NCI-H146 treated with DMSO at 0.1 percent for 48 hours (cell line): ENCODE results near the gene NGFR.
"Not testable (repeated sequence)": the region's sequence is repeated elsewhere in the genome, so short reads cannot be mapped to it uniquely, and the experiment has no call there.

Experiments used
- DNase-seq: peaks from one replicate; lab custom pipeline; 2025; ENCODE audit not compliant: unreplicated experiment; lab: John Stamatoyannopoulos, UW

NGFR gene

DNA sequence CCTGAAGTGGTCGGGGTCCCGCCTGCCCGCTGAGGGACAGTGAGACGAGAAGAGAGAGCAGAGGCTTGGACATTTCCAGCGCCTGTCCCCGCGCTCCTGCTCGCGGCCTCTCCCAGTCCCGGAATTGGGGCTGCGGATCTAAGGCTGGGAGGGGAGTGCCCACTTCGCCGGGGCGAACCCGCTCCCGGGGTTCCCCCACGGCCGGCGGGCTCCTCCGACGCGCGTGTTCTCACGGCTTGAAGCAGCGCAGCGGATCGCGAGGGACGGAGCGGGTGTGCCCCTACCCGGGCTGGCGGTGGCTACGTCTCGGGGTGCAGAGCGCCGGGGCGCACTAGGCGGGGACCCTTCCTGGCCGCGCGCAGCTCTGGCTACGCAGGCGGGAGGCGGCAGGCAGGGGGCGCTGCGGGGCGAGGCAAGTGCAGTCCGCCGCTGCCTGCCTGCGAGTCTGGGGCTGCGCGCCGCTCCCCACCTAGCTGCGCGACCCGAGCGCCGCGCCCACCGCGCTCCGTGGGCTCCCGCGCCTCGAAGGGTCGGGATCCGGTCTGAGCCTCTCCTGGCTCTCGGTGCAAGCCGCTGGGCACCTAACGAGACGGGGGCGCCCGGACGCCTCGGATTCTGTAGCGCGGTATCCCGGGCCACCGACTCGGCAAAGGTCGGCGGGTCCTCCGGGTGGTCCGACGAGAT is 1.2 kb downstream of the NGFR start:
- DNase-seq = no peak

DNA sequence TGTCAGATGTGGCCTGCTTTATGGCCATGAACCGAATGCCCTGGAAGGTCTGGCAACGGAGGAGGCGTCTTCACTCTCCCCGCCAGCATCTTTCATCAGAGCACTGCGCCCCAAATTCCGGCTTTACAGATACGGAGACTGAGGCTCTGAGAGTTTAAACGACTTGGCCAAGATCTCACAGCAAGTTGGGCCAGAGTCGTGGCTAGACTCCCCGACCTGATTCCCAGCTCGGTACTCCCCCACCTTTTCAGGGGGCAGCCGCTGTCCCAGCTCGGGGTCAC is 1.7 kb downstream of the NGFR start:
- DNase-seq = no peak

DNA sequence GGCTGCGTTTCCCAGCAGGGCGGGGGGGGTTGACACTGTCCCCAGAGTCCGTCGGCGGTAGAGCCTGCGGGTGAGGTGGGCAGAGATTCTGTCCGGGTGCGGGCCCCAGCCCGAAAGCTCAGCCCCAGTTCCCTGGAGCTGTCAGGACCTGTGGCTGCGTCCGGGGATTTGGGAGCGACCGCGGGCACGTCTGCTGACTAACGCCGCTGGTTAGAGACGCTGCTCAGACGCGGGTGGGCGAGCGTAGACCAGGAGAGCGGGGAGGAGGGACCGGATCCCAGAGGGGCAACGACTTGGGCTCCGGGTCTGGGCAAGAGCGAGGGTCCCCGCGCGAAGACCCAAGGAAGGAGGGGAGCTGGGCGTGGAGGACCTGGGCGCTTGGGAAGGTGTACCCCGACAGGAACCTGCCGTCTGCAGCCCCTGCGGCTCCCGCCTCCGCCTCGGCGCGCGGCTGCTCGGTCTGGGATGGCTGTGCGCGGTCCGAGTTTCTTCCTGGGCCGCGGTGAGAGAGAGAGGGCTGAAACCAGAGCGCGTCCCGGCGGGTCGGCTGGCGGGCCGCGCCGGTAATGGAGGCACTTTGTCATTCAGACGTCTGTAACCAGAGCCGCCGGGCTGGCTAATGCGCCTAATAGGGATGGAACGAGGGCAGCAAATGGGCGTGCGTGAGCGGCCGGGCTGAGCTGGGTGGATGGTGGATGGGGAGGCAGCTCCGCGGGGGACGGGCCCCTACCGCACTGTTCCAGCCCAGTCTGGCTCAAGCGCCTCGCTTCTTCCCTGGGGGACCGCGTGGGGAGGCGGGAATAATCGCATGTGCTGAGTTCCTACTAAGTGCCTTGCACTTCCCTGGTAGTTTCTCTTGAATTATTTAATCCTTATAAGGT is 2.3 kb downstream of the NGFR start:
- peak; percentile 7 for DNase-seq

DNA sequence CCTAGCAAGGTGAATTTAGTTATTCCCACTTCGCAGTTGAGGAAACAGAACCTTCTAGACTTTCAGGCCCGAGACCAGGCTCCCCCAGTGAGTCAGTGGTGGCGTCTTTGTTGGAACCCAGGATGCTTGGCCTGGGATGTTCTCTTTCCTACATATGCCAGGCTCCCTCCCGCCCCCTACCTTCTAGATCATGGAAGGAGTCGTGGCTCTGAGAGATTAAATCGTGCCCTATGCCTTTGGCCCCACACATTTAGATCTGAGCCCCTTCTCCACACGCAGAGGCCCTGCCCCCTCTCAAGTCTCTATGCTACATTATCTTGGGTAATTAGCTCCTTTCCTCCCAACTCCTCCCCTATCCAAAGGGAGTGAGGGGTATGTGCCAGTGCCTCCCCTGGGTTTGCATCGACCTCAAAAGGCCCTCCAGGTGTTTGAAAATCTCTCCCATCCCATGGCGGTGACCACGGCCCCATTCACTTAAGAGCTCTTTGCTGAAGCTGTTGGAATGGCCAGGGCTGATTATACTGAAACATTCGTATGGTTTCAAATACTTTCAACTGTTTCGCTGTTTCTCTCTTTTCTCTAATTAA is 3.0 kb downstream of the NGFR start:
- DNase-seq = no peak

DNA sequence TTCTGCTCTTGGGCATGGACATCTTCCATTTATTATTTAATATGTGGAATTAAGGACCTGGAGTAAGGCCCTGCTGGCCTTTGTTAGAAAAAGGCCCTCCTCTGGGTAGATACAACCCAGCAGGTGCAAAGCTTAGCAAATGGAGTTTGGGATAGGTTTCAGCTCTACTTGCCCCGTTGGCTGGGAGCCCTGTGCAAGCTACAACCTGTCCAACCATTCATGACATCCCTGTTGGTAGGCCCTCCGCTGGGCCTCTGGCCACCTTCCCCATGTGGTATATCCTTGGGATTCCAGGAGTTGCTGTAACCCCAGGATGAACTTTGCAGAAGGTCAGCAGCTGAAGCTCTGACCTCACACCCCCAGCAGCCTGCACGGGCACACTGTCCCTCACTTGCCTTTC is 6.4 kb downstream of the NGFR start:
- no peak for DNase-seq

DNA sequence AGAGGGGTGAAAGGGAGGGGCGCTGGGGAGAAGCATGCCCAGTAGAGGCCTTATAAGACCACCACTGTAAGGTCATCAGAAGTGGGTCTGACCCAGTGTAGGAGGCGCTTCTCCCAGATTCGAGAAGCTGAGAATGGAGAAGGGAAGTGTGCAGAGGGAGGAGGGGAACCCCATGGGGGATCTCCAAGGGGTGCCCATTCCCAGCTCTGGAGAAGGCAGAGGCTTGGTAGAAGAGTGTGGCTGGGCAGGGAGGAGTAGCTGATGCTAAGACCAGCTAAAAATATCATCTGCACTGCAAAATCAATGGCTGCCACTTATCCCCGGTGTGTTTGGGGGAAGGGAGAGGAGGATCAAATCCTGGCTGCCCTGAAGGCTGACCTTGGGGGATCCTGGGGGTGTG is 7.2 kb downstream of the NGFR start:
- no peak for DNase-seq

DNA sequence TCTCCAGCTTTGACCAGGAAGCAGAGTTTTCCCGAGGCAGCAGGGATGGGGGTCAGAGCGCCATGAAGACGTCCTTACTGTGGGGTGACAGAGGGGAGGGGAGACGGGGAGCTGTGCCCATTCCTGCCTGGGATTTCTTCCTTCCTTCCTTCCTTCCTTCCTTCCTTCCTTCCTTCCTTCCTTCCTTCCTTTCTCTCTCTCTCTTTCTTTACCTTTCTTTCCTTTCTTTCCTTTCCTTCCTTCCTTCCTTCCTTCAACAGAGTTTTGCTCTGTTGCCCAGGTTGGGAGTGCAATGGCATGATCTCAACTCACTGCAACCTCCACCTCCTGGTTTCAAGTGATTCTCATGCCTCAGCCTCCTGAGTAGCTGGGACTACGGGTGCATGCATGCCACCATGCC is 7.6 kb downstream of the NGFR start:
- not testable (repeated sequence) for DNase-seq

DNA sequence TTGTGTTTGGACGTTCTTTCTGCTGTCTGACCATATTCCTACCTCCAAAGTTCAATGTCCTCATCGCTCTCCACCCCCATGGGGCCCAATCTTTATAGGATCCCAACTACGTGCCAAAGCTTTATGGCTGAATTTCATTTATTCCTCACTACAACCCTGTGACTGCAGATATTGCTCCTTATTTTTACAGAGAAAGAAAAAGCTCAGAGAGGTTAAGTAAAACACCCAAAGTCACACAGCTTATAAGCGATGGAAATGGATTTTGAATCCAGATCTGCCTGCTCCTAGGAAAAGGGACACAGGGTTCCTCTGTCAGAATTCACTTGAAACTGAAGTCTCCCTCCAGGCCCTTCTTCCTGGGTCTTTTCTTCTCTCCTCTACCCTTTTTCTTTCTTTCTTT is 9.3 kb downstream of the NGFR start:
- no peak for DNase-seq

DNA sequence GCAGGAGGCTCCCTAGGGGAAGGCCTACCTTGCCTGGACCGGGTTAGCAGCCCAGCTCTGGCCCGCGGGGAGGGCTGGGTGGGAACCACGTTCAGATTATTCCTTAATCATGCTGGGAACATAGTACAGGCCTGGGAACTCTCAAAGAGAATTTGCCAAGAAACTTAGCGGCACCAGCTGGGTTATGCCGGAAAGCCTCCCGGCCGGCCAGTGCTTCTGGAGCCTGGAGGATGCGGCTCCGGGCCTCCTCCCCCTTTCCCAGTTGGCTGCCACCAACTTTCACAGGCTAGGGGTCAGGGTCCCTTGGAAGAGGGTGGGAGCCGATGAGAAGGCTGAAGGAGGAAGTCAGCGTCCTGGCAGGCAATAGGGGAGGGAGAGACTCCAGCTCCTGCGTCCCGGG is 10.8 kb downstream of the NGFR start:
- DNase-seq = no peak

DNA sequence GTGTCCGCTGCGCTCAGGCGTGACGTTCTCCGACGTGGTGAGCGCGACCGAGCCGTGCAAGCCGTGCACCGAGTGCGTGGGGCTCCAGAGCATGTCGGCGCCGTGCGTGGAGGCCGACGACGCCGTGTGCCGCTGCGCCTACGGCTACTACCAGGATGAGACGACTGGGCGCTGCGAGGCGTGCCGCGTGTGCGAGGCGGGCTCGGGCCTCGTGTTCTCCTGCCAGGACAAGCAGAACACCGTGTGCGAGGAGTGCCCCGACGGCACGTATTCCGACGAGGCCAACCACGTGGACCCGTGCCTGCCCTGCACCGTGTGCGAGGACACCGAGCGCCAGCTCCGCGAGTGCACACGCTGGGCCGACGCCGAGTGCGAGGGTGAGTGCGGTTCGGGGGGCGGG is 11.2 kb downstream of the NGFR start:
- no peak for DNase-seq

DNA sequence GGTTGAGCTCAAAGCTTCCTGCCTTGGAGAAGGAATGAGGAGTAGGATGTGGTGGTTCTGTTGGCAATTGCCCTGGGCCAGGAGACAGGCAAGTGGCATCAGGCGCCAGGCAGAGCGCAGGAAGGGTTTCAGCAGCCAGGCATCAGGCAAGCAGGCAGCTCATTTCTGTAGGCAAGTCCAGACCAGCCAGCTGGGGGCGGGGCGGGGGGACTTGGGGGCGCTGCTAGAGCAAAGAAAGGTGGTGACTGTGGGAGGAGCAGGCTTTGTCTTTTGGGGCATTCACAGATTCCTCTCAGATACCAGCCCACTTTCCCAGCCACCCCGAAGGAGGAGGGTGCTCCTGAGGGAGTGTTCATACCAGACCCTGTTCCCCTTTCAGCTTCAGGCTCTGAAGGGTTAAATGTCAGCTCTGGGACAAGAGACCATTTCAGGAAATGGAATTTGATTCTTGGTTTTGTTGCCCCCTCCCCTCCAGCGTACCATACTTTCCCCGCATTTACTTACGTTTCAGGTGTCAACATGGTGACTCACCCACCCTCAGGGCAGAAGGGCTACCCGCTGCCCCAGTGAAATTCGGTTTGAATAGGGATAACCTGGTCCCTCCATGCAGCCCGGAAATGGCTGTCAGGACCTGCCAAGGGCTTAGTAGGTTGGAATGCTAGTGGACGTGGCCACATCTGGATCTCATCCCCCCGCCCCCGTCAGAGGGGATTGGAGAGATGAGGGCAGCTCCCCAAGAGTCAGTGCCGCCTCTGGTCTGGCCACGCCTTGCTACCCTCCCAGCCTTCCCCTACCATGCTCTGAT is 13.2 kb downstream of the NGFR start:
- peak; percentile 46 for DNase-seq

DNA sequence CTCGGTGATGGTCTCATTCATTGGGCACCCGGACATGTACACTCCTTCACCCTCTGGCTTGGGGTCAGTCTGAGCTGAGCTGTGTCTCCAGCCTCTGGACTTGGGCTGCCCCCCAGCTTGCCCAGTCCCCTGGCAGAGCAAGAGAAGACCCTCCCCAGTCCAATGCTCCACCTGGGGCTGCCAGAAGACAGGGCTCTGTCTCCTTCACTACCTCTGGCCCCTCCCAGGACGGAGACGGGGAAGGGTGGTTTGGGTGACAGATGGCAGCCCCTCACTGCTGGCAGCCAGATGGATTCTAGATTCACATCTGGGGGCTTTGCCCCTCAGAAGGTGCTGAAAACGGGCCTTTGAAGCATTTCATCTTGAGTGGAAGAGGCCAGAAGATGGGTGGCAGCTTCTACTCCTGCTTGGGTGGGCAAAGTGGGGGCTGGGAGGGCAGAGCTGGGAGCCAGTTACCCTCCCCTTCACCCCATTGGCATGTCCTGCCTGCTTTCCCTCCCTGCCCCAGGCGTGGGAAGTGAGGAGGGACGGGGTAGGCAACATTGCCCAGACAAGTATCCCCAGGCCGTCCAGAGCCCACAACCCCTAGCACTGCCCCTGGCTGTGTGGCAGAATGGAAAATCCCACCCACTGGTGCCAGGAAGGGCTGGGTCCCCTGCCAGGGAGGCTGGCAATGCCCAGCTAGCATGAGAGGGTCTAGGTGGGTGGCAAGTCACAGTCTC is 13.9 kb downstream of the NGFR start:
- no peak for DNase-seq

DNA sequence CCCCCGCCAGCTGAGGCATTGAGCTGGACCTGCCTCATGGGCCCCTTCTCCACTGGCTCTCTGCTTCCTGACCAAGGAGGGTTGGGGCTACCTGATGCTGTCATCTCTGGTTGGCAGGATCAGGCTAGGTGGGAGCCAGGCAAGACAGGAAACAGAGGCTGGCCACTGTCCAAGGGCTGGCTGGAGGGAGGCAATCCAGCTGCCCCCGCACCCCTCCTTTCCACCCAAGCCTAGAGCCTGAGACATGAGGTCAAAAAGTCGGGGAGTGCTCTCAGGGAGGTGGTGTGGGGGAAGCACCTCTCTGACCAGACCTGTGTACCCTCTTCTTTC is 14.5 kb downstream of the NGFR start:
- no peak for DNase-seq

DNA sequence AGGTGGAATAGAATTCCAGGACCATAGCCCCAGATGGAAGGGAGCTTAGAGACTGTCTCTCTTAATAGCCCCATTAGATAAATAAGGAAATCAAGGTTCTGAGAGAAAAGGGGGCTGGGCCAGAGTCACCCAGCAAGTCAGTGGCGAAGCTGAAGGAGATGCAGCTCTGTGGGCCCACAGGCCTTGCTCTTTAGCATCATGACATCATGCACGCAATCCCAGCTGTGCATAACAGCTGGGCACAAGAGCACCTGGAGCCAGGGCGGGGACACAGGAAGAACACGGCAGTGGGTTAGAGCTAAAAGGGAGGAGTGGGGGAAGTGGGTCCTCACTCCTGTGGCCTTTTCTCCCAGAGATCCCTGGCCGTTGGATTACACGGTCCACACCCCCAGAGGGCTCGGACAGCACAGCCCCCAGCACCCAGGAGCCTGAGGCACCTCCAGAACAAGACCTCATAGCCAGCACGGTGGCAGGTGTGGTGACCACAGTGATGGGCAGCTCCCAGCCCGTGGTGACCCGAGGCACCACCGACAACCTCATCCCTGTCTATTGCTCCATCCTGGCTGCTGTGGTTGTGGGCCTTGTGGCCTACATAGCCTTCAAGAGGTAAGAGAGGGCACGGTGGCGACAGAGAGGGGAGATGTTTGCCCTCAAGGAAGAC is 15.1 kb downstream of the NGFR start:
- DNase-seq = no peak

DNA sequence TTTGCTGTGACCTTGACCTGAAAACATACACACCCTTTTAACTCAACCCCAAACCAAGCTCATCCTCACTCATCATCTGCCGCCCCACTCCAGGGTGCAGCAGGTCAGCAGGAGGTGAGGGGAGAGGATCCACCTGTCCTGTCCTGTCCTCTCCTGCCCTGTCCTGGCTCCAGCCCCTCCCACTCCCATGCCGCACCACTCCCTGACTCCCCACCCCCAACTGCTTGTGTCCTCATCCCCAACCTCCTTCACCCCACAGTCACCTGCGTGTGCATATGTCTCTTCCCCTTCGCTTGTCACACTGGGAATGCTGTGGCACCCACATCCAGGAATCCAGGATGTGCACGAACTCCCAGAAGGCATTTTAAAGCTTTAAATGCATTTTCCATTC is 15.6 kb downstream of the NGFR start:
- DNase-seq = no peak

DNA sequence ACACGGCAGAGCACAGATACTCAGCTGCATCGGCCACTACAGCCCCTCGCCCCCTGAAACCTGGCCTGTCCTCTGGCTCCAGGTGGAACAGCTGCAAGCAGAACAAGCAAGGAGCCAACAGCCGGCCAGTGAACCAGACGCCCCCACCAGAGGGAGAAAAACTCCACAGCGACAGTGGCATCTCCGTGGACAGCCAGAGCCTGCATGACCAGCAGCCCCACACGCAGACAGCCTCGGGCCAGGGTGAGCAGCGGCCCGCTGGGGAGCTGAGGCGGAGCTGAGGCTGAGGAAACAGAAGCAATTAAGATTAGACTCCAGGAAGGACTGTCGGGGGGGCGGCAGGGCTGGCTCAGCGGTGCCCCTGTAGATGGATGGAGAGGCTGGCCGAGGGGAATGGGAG is 16.7 kb downstream of the NGFR start:
- DNase-seq = no peak

DNA sequence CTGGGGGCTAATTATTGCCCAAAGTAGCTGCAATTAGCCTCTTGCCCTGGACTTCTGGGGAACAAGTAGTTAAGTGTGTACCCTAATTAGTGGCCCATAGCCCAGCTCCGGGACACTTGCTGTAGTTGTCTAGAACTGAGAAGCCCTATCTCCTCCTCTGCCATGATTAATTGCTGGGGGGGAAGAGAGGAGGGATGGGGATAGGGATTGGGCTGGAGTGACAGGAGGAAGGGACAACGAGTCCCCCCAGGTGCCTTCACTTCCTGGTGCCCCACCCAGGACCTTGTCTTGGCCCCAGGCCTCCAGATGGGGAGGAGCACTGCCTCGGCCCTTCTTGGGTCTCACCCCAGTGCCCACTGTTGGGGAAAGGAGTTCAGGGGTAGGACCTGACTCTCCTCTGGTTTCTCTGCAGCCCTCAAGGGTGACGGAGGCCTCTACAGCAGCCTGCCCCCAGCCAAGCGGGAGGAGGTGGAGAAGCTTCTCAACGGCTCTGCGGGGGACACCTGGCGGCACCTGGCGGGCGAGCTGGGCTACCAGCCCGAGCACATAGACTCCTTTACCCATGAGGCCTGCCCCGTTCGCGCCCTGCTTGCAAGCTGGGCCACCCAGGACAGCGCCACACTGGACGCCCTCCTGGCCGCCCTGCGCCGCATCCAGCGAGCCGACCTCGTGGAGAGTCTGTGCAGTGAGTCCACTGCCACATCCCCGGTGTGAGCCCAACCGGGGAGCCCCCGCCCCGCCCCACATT is 17.4 kb downstream of the NGFR start:
- no peak for DNase-seq

DNA sequence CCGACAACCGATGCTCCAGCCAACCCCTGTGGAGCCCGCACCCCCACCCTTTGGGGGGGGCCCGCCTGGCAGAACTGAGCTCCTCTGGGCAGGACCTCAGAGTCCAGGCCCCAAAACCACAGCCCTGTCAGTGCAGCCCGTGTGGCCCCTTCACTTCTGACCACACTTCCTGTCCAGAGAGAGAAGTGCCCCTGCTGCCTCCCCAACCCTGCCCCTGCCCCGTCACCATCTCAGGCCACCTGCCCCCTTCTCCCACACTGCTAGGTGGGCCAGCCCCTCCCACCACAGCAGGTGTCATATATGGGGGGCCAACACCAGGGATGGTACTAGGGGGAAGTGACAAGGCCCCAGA is 17.9 kb downstream of the NGFR start:
- no peak for DNase-seq

DNA sequence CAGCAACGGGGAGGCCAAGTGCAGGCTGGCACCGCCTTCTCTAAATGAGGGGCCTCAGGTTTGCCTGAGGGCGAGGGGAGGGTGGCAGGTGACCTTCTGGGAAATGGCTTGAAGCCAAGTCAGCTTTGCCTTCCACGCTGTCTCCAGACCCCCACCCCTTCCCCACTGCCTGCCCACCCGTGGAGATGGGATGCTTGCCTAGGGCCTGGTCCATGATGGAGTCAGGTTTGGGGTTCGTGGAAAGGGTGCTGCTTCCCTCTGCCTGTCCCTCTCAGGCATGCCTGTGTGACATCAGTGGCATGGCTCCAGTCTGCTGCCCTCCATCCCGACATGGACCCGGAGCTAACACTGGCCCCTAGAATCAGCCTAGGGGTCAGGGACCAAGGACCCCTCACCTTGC is 18.5 kb downstream of the NGFR start:
- no peak for DNase-seq

DNA sequence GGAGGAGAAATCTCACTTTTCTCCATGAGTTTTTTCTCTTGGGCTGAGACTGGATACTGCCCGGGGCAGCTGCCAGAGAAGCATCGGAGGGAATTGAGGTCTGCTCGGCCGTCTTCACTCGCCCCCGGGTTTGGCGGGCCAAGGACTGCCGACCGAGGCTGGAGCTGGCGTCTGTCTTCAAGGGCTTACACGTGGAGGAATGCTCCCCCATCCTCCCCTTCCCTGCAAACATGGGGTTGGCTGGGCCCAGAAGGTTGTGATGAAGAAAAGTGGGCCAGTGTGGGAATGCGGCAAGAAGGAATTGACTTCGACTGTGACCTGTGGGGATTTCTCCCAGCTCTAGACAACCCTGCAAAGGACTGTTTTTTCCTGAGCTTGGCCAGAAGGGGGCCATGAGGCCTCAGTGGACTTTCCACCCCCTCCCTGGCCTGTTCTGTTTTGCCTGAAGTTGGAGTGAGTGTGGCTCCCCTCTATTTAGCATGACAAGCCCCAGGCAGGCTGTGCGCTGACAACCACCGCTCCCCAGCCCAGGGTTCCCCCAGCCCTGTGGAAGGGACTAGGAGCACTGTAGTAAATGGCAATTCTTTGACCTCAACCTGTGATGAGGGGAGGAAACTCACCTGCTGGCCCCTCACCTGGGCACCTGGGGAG is 19.1 kb downstream of the NGFR start:
- no peak for DNase-seq
